ENCODE results near the gene MOV10L1.

DNA sequence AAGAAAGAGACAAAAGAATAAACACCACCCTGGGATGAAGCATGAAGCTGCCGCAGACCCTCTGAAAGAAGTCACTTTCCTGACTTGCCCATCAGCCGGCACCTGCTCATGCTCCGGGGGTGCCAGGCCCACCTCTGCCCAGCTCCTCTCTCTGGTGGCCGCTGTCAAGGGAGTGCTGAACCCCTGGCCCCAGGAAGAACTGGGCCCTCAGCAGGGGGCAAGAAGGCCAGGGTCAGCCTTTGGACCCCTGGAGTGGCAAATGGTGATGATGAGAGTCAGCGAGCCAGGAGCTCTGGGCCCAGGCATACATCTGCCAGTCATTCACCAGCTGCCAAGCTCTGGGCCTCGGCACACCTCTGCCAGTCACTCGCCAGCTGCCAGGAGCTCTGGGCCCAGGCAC, 49.1 kb upstream of the MOV10L1 start:
- TF ChIP-seq POLR2A (IDR thresholded peaks at IDR 0.05; ENCODE audit: low read depth) (no peak), POLR2AphosphoS5 (IDR thresholded peaks at IDR 0.05) (no peak)

Data from esophagus muscularis mucosa (tissue), 2 donors.